NCI-H748 (cell line): Measurements from ENCODE around the gene FIP1L1.
"Not testable (repeated sequence)": the region's sequence is repeated elsewhere in the genome, so short reads cannot be mapped to it uniquely, and the experiment has no call there.

Experiments
- DNase-seq: peaks from one replicate; lab custom pipeline; 2025; ENCODE audit not compliant: unreplicated experiment; lab: John Stamatoyannopoulos, UW

Gene FIP1L1

DNA sequence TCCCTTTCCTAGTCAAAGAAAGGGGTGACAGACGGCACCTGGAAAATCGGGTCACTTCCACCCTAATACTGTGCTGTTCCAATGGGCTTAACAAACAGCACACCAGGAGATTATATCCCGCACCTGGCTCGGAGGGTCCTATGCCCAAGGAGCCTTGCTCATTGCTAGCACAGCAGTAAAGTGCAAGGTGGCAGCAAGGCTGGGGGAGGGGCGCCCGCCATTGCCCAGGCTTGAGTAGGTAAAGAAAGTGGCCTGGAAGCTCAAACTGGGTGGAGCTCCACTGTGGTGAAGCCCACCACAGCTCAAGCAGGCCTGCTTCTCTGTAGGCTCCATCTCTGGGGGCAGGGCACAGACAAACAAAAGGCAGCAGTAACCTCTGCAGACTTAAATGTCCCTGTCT, 89.1 kb downstream of the FIP1L1 start:
- DNase-seq: not testable (repeated sequence)

DNA sequence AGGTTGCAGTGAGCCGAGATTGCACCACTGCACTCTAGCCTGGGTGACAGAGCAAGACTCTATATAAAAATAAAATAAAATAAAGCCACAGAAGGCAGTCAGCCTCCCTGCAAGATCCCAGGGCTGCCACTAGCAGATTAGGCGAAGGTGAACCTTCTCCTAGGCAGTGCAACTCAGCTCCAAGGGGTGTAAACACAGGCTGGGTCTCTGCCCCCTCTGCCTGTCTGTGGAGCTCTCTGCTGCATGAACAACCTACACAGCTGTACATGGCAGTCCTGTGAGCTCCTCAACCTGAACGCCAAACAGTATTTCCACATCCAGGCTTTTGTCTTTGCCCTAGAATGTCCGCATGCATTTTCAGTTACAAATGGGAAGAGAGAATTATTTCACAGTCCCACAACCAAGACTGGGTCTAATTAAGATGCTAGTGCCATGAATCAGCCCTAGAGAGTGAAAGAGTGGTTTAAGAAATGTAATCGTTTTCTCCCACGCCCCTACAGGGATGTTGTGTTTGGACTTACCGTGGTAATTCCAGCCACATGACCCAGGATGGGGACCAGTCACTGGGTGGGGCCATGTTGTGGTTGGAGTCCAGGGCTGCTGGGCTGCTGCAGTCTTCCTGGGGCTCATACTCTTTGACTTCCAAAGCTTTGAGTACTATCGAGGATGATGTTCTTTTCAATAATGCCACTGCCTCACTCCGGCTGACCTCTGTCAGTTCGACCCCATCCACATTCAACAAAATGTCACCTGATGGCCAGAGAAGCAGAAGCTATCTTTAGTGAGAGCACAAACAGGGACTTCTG, 99.0 kb downstream of the FIP1L1 start:
- no peak for DNase-seq

DNA sequence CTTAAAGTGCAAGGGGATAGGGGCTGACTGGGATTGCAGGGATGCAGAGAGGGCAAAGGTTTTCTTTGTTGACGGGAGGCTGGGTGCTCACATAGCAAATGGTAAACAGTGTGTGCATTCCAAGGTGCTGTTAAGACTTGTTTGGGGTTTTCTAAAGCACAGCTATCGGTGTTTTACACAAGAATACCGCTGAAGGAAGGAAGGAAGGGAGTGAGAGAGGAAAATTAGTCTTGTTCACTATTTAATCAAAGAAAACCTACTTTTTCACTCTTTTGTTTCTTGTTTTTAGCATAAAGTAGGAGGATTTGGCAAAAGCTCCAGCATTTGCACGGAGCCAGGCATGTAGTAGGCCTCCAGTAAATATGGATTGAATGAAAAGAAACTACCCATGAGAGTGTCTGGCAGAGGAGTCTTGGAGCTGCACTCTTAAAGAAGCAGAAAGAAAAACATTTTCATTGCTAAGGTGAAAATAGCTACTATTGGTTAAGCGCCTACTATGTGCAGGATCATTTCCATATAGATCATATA, 99.7 kb downstream of the FIP1L1 start:
- DNase-seq: no peak

DNA sequence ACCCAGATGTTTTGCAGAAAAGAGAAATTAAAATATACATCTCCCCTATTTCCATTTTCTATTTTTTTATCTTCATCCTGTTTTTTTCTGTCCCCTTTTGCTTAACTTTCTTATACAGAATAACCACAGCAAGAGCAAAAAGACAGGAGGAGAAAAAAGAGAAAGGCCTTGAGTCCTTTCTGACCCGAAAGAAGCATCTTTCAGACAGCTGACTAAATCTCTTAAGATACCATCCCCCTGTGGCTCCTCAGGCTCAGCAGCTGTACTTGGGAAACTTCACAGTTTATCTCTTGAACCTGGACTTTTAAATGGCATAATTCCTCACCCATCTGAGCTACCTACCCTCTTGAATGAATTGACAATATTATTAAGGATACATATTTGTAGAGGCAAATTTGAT, 100.2 kb downstream of the FIP1L1 start:
- DNase-seq: no peak

GRCh38 chr4:53478671-53479456, 101.4 kb downstream of the FIP1L1 start:
- no peak for DNase-seq

GRCh38 chr4:53479736-53480525, 102.5 kb downstream of the FIP1L1 start:
- DNase-seq: no peak

GRCh38 chr4:53480909-53481308, 103.5 kb downstream of the FIP1L1 start:
- no peak for DNase-seq

- DNase-seq: no peak
These were observed 104.1 kb downstream of the FIP1L1 start for GRCh38 chr4:53481586-53481985.

- DNase-seq: no peak
These were observed 105.8 kb downstream of the FIP1L1 start for GRCh38 chr4:53483250-53483649.

DNA sequence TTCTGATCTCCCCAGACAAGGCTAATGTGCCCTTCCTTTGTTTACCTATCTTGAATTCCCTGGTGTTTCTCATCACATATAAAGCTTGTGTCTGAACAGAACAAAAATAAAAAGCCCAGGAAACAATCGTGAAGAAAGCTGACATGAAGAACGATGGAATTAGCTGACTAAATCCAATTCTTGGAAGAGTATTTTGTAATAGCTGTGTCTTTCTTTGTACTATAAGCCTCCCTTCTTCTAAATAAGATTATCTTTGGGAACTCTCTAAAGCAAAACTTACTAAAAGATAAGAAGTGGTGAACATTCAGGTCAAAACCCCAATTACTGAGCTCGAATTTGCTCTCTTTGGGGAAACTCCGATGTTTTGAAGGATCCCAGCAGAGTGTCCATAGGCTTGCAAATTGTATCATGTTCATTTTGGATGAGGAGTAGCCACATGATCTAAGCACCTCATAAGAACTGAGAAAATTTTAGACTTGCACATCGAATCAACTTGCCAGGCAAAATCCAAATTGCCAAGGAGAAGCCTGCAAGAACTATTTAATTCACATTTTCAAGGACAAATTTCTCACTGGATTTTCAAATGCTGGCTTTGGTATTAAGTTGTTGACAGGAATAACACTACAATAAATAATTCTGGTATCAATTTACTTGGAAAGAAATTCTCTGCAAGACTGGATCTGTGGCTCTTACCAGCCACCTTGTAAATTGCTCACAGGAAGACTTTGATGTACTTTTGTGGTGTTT, 107.6 kb downstream of the FIP1L1 start:
- no peak for DNase-seq

DNA sequence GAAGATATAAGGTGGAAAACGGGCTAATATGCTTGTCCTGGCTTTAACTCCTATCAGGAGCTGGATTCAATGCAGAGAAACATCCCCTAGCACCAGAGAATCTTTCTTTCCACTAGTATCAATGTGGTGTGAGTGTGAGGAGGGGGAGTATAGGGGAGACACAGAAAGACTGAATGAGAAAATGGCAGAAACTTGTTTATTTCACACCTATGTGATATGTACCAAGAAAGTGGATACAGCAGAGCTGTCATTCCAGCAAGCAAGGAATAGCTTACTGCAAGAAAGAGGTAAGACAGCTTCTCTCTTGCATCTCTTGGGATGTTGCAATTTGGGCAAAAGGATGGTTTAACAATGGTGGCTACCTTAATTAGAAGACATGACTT, 108.2 kb downstream of the FIP1L1 start:
- no peak for DNase-seq

- DNase-seq: no peak
These were observed 110.3 kb downstream of the FIP1L1 start for GRCh38 chr4:53487766-53488165.

- DNase-seq: no peak
These were observed 111.9 kb downstream of the FIP1L1 start for GRCh38 chr4:53489279-53489889.

DNA sequence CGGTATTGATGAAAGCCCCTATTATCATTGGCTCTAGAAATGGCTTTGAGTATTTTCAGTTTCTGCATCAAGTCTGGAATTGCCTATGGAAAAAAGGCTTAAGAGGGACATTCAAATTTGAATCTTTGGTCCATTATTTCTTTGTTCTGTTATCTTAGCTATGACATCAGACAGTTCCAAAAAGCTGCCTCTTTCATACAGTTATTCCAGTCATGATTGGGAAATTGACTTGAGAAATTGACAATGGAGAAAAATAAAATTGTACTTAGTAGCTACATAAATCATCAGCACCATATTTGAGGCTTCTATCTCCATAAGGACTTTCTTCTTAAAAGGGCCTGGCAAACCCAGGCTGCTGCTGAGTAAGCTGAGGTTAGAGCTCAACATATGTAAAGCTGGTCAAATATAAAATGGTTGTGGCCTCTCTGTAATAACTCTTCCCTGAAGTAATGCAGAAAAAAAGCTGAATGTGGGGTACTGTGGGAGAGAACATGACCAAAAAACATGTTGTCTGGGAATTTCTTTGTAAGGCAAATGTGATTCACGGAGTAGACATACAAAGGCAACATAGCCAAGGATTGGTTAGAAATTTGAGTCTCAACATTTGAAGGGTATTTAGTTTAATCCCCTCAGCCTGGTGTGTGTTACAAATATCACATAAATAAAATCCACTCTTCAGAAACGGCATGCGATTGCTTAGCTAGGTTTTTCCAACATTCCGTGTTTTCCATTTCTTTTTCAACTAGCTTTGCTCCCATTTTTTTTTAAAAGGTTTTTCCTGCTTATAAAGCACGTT, 112.9 kb downstream of the FIP1L1 start:
- no peak for DNase-seq

GRCh38 chr4:53490965-53491622, 113.7 kb downstream of the FIP1L1 start:
- peak; percentile 46 for DNase-seq

GRCh38 chr4:53494851-53495250, 117.4 kb downstream of the FIP1L1 start:
- no peak for DNase-seq

DNA sequence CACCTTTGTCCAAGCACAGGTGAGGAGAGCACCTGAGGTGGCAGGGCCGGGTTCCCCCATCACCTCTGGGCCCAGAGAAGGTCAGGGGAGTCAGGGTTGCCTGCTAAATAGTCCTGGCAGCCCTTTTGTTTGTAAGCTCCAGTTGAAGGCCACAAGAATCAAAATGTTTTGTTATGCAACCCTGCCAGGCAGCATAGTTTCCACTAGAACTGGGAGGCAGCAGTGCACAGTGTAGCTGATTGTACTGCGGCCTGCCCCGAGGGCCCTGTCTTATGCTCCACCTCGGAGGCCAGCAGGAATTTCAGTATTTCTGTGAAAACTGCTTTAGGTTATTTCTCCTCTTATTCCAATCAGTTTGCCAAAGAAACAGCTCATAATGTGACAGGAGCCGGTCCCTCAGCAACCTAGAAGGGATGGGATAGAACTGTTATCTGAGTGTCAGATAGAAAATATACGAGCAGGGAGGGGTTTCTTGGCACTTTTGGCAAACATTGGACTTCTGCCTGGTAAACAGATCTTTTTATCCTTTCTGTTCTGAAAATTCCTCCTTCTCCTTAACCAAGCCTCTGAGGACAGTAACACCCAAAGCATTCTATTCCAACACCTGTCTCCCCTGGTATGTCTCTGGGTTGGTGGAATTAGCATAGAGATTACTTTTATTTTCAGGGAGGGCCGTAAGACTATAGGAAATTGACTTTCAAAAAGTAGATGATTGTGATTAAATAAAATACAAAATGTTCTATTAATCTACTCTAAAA, 120.2 kb downstream of the FIP1L1 start:
- no peak for DNase-seq

DNA sequence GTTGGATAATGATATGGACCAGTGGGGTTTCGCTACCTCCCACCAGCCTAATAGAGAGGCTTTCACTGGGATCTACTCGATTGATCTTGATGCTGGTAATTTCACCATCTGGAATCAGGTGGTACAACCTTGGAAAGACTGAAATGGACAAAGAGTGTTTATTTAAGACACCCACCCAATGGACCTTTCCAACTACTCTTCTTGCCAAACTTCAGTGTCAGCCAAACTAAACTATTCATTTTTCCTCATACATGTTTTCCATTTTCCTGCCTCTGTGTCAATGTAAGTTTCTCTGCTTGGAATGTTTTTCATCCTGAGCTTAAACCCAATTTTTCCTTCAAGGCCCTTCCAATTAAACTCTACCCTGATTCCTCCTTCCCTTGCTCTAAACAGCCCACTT, 121.3 kb downstream of the FIP1L1 start:
- DNase-seq: no peak
